Measurements from ENCODE around the gene EVA1A. TPM values are rescaled to one million over a fixed set of nuclear protein-coding genes. Genes with fewer than 3 reads are reported as not detected.

Gene EVA1A
- total RNA-seq, 2 donors from 2014 or later, result 1.2 to 1.8 TPM

DNA sequence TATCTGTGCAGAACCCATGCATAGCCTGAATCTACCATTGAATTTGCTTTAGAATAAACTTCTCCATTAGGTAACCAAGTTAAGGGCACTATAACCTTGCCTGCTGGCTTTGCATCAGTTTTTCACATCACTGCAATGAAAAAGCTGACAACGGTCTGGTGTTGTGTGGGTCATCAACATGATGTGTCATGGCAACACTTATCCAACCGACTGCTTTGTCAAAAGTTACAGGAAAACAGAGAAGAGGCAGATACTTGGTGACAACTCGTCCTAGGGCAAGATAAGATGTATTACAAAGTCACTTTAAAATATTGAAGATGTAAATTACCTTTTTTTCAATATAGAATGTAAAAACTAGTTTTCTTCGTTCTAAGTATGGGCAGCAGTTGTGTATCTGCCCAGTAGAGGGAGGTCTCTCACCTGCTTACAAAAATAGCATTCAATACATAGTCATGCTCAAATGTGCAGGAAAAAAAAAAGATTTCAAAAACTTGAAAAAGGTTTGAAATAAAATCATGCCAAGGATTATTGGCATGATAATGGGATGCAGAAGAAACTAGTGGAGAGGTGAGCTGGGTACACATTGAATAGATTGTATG, 96.3 kb downstream of the EVA1A start:
- Mint-ChIP-seq H3K9me3 (peaks cover 11% of the 10 kb centered on the region), H3K4me1 (peaks cover 29% of the 10 kb centered on the region), H3K27me3 (ENCODE audit: insufficient read depth) (no peaks in the 10 kb centered on the region), H3K27ac (no peak overlapping the region), H3K4me3 (no peak overlapping the region), H3K36me3 (ENCODE audit: low read depth) (no peaks in the 10 kb centered on the region)
- Histone ChIP-seq H3K4me3 (ENCODE audit: low read length) (no peak overlapping the region), H3K9ac (ENCODE audit: extremely low read depth, low read length, poor library complexity, severe bottlenecking) (no peak overlapping the region), H3K27ac (ENCODE audit: low read depth, low read length) (no peak overlapping the region), H3K9me3 (ENCODE audit: control insufficient read depth, low read length) (peaks cover 12% of the 10 kb centered on the region), H3K36me3 (ENCODE audit: control insufficient read depth, insufficient read depth, low read length) (no peaks in the 10 kb centered on the region), H3K4me1 (ENCODE audit: control insufficient read depth, insufficient read depth, low read length) (peaks cover 6% of the 10 kb centered on the region), H3K27me3 (ENCODE audit: control insufficient read depth, insufficient read depth, low read length, poor library complexity, severe bottlenecking) (peaks cover 7% of the 10 kb centered on the region)
- 61 to 100% methylated on average over 3 of the region's 4 CpGs for WGBS, 2 experiments (ENCODE audit: insufficient coverage in 1 of 2, insufficient read length in 1 of 2)
- TF ChIP-seq, protein P1, sequence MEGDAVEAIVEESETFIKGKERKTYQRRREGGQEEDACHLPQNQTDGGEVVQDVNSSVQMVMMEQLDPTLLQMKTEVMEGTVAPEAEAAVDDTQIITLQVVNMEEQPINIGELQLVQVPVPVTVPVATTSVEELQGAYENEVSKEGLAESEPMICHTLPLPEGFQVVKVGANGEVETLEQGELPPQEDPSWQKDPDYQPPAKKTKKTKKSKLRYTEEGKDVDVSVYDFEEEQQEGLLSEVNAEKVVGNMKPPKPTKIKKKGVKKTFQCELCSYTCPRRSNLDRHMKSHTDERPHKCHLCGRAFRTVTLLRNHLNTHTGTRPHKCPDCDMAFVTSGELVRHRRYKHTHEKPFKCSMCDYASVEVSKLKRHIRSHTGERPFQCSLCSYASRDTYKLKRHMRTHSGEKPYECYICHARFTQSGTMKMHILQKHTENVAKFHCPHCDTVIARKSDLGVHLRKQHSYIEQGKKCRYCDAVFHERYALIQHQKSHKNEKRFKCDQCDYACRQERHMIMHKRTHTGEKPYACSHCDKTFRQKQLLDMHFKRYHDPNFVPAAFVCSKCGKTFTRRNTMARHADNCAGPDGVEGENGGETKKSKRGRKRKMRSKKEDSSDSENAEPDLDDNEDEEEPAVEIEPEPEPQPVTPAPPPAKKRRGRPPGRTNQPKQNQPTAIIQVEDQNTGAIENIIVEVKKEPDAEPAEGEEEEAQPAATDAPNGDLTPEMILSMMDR (conservative IDR thresholded peaks at IDR 0.05), result peak; percentile 88
- DNase-seq, result peak; percentile 46

- Histone ChIP-seq H3K4me3 (ENCODE audit: low read length) (no peak overlapping the region), H3K27me3 (ENCODE audit: control insufficient read depth, insufficient read depth, low read length, poor library complexity, severe bottlenecking) (peaks cover 7% of the 10 kb centered on the region), H3K36me3 (ENCODE audit: control insufficient read depth, insufficient read depth, low read length) (no peaks in the 10 kb centered on the region), H3K4me1 (ENCODE audit: control insufficient read depth, insufficient read depth, low read length) (peaks cover 6% of the 10 kb centered on the region), H3K9ac (ENCODE audit: extremely low read depth, low read length, poor library complexity, severe bottlenecking) (no peak overlapping the region), H3K27ac (ENCODE audit: low read depth, low read length) (no peak overlapping the region), H3K9me3 (ENCODE audit: control insufficient read depth, low read length) (peaks cover 16% of the 10 kb centered on the region)
- Mint-ChIP-seq H3K36me3 (ENCODE audit: low read depth) (no peaks in the 10 kb centered on the region), H3K4me3 (no peak overlapping the region), H3K27me3 (ENCODE audit: insufficient read depth) (no peaks in the 10 kb centered on the region), H3K9me3 (peaks cover 14% of the 10 kb centered on the region), H3K4me1 (peaks cover 39% of the 10 kb centered on the region), H3K27ac (no peak overlapping the region)
- WGBS, 2 experiments (ENCODE audit: insufficient coverage in 1 of 2, insufficient read length in 1 of 2), result 57 to 80% methylated on average over 1 to 4 of the region's 4 CpGs
- TF ChIP-seq, protein P1 (conservative IDR thresholded peaks at IDR 0.05), result no peak
- peak; percentile 50 for DNase-seq
These were observed 98.0 kb downstream of the EVA1A start for GRCh38 chr2:75462721-75463120.

DNA sequence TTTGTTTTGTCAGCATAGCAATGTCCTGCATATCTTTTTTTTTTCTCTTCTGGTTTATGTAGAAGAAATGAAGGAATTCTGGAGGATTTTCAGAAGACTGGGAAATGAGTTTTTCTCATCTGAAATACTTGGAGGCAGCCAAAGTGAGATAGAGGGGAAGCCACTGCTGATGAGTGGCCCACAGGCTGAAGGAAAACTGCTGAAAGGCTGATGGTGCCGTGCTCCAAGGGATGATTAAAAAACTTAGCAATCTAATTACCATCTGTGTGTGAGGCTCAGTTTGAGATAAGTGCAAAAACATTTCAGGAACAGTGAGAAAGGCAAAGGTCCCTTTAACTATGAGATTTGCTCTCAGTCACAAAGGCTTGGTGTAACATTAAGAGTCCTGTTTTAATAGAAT, 98.5 kb downstream of the EVA1A start:
- H3K9me3 Mint-ChIP-seq, result peaks cover 14% of the 10 kb centered on the region
- Histone ChIP-seq H3K36me3 (ENCODE audit: control insufficient read depth, insufficient read depth, low read length) (no peaks in the 10 kb centered on the region), H3K9me3 (ENCODE audit: control insufficient read depth, low read length) (peaks cover 16% of the 10 kb centered on the region), H3K27ac (ENCODE audit: low read depth, low read length) (no peak overlapping the region), H3K4me1 (ENCODE audit: control insufficient read depth, insufficient read depth, low read length) (peaks cover 6% of the 10 kb centered on the region), H3K27me3 (ENCODE audit: control insufficient read depth, insufficient read depth, low read length, poor library complexity, severe bottlenecking) (peaks cover 7% of the 10 kb centered on the region), H3K9ac (ENCODE audit: extremely low read depth, low read length, poor library complexity, severe bottlenecking) (no peak overlapping the region), H3K4me3 (ENCODE audit: low read length) (no peak overlapping the region)
- no peak for DNase-seq
- no peaks in the 10 kb centered on the region for H3K27me3 Mint-ChIP-seq (ENCODE audit: insufficient read depth)
- H3K27ac Mint-ChIP-seq, result no peak overlapping the region
- H3K4me3 Mint-ChIP-seq, result no peak overlapping the region
- WGBS, 2 experiments (ENCODE audit: insufficient coverage in 1 of 2, insufficient read length in 1 of 2), result 43 to 52% methylated on average over 1 of the region's 1 CpG
- H3K36me3 Mint-ChIP-seq (ENCODE audit: low read depth), result no peaks in the 10 kb centered on the region
- H3K4me1 Mint-ChIP-seq, result peaks cover 43% of the 10 kb centered on the region
- TF ChIP-seq, protein P1 (conservative IDR thresholded peaks at IDR 0.05), result no peak
